ENCODE results near the gene NPLOC4.

NPLOC4 gene

DNA sequence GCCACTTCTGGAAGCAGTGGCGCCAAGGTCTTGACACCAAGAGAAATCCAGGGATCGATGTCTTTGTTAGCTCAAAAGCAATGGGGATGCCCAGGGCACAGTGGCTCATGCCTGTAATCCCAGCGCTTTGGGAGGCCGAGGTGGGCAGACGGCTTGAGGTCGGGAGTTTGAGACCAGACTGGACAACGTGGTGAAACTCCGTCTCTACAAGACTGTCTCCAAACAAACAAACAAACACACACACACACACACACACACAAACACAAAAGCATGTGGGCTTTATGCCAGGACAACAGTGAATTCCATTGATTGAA, 62.3 kb downstream of the NPLOC4 start:
- Mint-ChIP-seq H3K4me3 (no peak overlapping the region), H3K27me3 (no peaks in the 10 kb centered on the region), H3K4me1 (peaks cover 19% of the 10 kb centered on the region), H3K27ac (no peak overlapping the region), H3K9me3 (no peaks in the 10 kb centered on the region)
- ATAC-seq (no peak), DNase-seq (no peak)

DNA sequence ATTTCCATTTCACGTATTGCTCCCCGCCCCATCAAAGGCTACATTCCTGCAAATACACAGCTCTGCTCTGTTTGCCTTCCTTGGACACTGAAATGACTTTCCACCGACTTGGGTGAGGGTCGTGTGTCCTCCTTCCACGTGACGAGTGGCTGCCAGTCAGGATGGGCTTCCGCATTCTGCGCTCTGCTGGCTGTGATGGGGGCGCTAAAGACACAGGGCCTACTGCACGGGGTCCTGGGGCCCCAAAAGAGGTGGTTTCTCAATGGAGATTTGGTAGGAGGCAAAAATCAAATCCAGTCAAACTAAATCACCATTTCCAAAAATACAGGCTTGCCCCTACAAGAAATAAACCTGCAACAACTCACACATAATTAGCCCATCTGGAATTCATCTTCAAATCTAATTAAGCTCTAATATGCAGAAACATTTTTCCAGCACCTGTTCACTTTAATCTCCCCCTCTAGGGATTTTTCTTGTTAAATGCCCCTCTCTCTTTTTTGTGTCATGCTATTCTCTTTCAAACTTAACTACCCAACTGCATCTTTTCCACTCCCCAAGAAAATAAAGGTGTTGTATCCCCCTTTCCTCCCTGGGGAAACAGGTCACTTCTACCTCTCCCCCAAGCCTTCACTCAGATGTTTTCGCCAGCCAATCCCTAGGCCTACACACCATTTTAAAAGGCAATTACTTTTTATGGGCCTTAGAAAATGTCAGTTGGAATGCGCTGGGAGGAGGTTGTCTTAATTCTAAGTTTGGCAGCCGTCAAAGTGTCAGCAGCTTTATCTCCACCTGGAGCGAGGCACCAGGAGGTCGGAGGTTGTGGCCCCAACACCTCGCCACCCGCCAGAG, 62.9 kb downstream of the NPLOC4 start:
- DNase-seq, result no peak
- H3K4me3 Mint-ChIP-seq, result no peak overlapping the region
- H3K27ac Mint-ChIP-seq, result no peak overlapping the region
- no peaks in the 10 kb centered on the region for H3K27me3 Mint-ChIP-seq
- ATAC-seq, result no peak
- H3K4me1 Mint-ChIP-seq, result peaks cover 14% of the 10 kb centered on the region
- H3K9me3 Mint-ChIP-seq, result no peaks in the 10 kb centered on the region

DNA sequence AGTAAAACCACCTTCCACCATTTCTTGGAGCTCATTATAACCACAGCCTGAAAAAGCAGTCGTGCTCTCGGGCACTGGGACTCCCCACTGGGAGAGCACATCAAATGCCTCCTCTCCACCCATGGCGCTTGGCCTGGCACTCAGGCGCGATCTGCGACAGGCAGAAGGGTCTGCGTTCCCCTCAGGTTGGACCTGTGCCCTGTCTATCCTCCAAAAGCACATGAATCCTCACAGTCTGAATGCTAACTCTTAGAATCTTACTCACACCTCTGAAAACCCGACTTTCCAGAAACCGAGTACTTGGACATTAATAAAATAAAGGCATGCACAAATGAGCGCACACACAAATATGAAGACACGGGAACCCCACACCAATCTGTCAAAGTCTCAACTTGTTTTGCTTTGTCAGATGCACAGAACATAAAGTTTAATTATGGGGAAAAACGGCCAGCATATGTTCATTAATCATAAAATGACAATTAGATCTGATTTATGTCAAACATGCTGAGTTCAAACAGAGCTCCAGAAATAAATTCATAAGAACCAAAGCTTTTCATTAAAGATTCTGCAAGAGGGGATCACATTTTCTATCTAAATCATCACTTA, 64.2 kb downstream of the NPLOC4 start:
- H3K9me3 Mint-ChIP-seq, result no peaks in the 10 kb centered on the region
- no peaks in the 10 kb centered on the region for H3K27me3 Mint-ChIP-seq
- ATAC-seq, result no peak
- no peak overlapping the region for H3K4me3 Mint-ChIP-seq
- peaks cover 3% of the 10 kb centered on the region for H3K4me1 Mint-ChIP-seq
- no peak overlapping the region for H3K27ac Mint-ChIP-seq
- no peak for DNase-seq

DNA sequence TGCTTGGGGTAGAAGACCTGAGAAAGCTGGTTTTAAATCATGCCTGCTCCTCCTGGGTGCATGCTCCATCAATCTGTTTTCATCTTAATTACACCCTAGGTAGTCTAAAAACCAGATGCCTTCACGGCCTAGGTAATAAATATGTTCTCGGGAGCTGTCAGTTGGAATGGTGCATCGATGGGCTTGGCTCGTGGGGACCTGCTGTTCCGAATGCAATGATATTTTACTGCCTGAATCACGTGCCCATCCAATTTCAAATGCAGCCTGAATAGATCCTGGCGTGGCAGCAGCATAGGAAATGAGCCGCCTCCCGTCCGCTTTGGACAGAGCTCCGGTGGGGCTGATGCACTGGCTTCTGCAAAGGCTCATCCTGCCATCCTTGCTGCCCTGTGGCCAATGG, 65.9 kb downstream of the NPLOC4 start:
- Mint-ChIP-seq H3K9me3 (no peaks in the 10 kb centered on the region), H3K4me3 (no peak overlapping the region), H3K27ac (peak overlapping the region in 1 of 2 donors; percentile 67), H3K4me1 (no peaks in the 10 kb centered on the region), H3K27me3 (no peaks in the 10 kb centered on the region)
- ATAC-seq, result no peak
- DNase-seq, result no peak

DNA sequence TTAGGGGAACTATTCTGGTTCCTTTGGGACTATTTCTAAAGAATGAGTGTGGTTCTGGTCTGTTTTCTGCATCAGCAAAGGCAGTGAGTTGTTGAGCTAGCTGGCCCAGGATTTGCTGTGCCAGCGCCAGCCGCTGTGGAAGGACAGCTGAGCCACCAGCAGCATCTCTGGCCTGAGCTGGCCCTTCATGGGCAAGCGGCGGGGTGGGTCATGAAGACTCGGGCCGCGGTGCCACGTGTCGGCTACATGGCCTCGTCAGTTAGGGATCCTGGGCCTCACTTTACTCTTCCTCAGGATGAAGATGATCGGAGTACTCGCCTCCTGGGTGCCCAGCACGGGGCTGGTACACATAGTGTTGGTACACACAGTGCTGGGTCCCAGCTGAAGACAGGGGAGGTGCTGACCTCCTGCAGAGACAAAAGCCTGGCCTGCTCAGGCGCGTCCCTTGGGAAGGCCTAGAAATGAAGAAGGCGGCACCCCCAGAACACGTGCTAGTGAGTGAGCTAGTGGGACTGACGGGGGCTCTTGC, 66.9 kb downstream of the NPLOC4 start:
- DNase-seq (no peak), ATAC-seq (no peak)
- H3K27ac Mint-ChIP-seq, result no peak overlapping the region
- no peaks in the 10 kb centered on the region for H3K9me3 Mint-ChIP-seq
- H3K27me3 Mint-ChIP-seq, result no peaks in the 10 kb centered on the region
- H3K4me3 Mint-ChIP-seq, result no peak overlapping the region
- H3K4me1 Mint-ChIP-seq, result no peaks in the 10 kb centered on the region

DNA sequence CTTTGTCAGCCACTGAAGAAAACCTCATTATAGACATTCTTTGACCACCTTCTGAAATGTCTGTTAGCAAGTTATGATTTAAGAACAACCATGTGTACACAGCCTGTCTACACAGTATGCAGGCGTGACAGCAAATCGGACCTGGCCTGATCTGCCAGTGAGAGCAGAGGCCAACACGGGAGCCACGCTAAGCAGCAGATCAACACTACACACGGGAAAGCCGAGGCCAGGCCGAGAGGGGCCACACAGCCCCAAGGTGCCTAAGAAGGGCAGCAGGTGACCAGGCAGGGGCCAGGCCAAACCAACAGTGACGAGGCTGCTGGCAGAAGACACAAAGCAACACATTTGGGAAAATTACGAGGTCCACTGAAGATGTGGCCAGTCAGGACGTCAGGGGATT, 68.5 kb downstream of the NPLOC4 start:
- Mint-ChIP-seq H3K4me1 (no peaks in the 10 kb centered on the region), H3K4me3 (no peak overlapping the region), H3K9me3 (no peaks in the 10 kb centered on the region), H3K27me3 (no peaks in the 10 kb centered on the region), H3K27ac (no peak overlapping the region)
- no peak for ATAC-seq
- DNase-seq, result no peak

DNA sequence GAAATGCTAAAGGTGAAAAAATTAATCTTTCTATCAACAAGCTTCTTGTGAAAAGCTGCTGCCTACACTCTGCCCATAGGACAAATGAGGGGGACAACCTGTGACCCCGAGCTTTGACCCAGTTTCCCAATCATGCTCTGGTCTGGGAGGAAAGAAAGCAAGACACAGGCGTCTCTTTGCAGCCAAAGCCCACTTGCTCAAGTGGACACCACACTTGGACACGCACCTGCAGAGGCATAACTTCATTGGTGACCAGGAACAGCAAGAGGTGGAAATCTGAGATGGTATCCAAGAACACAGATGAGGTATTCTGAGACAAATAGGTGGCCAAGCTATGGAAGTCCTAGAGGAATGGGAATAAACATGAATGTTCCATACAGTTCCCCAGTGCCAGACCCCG, 69.7 kb downstream of the NPLOC4 start:
- ATAC-seq, result no peak
- Mint-ChIP-seq H3K4me3 (no peak overlapping the region), H3K4me1 (no peaks in the 10 kb centered on the region), H3K27ac (no peak overlapping the region), H3K9me3 (no peaks in the 10 kb centered on the region), H3K27me3 (no peaks in the 10 kb centered on the region)
- no peak for DNase-seq

DNA sequence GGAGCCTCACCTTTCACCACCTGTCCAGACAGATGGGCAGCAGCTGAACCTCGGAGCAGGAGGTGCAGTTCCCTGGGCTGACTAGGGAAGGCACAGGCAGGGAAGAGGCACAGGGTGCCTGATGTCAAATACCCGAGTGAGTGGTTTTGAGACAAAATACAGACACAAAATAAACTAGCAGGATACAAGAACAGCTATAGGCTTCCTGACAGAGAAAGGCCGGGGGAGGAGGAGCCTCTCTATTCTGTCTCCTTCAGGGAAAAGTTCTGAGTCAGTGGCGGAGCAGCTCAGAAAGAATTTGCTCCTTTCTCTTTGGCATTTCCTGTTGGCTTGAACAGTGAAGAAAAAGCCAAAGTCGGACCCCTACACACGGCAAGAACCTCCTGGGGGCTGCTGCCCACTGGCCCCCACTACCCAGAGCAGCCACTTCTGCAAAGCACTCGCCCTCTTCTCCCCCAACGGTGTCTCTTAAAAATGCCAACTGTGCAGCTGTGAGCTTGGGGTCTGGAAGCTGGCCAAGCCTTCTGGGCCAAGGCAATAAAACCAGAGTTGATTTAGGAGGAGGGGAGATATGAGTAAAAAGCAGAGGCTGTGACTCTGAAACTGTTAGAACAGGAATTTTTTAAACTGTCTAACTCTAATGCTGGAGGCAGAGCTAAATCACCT, 70.3 kb downstream of the NPLOC4 start:
- no peaks in the 10 kb centered on the region for H3K9me3 Mint-ChIP-seq
- DNase-seq (no peak), ATAC-seq (no peak)
- H3K4me1 Mint-ChIP-seq, result no peaks in the 10 kb centered on the region
- H3K4me3 Mint-ChIP-seq, result no peak overlapping the region
- peak overlapping the region in 1 of 2 donors; percentile 67 for H3K27ac Mint-ChIP-seq
- no peaks in the 10 kb centered on the region for H3K27me3 Mint-ChIP-seq

DNA sequence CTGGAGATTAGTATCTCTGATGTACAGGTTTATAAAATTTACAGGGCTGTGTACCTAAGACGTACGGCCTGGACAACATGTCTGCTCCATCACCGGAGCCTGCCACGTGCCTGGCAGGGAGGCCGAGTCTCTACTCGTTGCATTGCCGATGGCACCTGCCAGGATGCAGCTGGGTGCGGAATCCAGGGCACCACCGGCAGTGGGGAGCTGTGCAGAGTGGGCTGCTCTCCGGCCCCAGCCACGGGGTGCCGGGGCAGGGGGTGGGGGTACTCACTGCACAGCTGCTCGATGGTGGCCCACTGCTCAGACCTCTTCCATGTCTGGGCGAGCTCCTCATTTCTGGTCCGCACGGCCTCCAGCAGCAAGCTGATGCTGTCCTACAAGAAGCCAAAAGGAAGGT, 71.7 kb downstream of the NPLOC4 start:
- Mint-ChIP-seq H3K9me3 (no peaks in the 10 kb centered on the region), H3K4me3 (no peak overlapping the region), H3K4me1 (no peaks in the 10 kb centered on the region), H3K27ac (no peak overlapping the region), H3K27me3 (no peaks in the 10 kb centered on the region)
- no peak for ATAC-seq
- no peak for DNase-seq

DNA sequence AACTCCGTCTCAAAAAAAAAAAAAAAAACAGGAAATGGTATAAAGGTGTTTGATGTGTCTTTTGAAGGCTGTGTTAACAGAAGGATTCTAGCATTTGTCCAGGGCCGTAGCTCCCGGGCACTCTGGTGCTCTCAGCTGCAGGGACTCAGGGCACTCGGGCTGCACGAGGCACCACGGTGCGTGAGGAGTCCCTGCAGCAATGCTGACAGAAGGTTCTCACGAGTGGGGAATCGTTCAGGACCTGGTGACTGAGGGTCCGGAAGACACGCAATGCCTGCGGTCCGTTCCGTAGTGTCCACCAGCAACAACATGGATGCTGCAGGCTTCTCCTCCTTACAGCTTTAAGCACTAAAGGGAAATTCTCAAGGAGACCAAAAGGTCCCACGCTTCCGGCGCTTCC, 72.1 kb downstream of the NPLOC4 start:
- Mint-ChIP-seq H3K27me3 (no peaks in the 10 kb centered on the region), H3K9me3 (no peaks in the 10 kb centered on the region), H3K27ac (peak overlapping the region in 1 of 2 donors; percentile 48), H3K4me1 (no peaks in the 10 kb centered on the region), H3K4me3 (no peak overlapping the region)
- ATAC-seq (no peak), DNase-seq (no peak)

DNA sequence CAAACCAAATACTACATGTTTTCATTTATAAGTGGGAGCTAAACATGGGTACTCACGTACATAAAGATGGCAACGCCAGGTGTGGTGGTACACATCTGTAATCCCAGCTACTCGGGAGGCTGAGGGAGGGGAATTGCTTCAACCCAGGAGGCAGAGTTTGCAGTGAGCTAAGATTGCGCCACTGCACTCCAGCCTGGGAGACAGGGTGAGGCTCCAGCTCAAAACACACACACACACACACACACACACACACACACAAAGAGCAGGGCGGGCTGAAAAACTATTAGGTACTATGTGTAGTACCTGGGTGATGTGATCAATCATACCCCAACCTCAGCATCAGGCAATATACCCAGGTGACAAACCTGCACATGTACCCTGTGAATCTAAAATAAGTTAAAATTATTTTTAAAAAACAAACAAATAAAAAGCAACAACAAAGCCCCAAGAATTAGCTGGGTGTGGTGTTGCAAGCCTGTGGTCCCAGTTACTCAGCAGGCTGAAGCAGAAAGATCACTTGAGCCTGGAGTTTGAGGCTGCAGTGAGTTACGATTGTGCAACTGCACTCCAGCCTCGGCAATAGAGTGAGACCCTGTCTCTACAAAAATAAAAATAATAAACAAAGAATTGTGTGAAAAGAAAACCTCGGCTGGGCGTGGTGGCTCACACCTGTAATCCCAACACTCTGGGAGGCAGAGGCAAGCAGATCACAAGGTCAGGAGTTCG, 72.9 kb downstream of the NPLOC4 start:
- Mint-ChIP-seq H3K27ac (no peak overlapping the region), H3K4me3 (no peak overlapping the region)

DNA sequence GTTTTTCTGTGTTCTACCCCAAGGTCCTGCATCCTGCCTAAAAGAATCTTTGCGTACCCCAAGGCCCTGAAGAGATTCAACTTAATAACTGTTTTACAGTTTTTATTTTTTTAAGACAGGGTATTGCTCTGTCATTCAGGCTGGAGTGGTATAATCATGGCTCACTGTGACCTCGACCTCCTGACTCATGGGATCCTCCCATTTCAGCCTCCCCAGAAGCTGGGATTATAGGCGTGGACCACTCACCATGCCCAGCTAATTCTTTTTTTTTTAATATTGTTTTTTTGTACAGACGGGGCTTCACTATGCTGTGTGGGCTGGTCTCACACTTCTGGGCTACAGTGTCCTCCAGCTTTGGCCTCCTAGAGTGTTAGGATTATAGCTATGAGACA, 75.4 kb downstream of the NPLOC4 start:
- Mint-ChIP-seq H3K4me3 (no peak overlapping the region), H3K27ac (no peak overlapping the region)

More for the DNA sequence above, 72.9 kb downstream of the NPLOC4 start:
- H3K27me3 Mint-ChIP-seq, result no peaks in the 10 kb centered on the region
- H3K4me1 Mint-ChIP-seq, result no peaks in the 10 kb centered on the region
- DNase-seq (no peak), ATAC-seq (no peak)
- no peaks in the 10 kb centered on the region for H3K9me3 Mint-ChIP-seq

DNA sequence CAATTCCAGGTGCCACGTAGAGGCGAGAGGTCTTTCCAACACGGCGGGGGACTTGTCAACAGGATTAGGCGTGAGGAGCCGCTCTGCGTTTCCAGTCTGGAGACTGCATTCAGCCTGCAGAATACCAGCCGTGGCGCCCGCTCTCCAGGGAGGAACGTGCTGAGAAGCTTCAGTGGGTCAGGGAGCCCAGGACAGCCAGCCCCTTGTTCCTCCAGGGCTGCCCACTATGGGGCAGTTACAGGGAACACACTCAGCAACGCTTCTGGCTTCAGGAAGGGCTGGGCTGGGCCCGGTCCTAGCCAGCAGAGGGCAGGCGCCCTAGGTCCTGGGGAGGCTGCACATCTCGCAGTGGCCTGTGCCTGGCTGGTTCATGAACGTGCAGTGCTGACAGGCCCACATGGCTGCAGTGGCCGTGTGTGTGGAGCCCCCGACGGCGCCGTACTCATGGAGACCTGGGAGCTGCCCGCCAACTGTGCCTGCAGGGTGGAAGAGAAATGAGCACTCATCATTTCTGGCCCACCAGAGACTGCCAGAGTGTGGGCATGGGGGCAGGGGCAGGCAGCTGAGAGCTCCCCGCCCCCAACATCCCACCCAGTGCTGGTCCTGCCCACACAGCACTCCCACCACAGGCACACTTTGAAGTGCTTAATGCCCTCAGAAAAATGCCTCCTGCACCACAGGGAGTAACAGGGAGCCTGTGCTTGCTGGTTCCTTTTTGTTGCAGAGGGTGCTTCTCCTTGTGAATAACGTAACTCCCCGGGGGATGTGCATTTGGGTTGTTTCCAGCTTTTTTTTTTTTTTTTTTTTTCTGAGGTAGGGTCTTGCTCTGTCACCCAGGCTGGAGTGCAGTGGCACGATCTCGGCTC, 77.7 kb downstream of the NPLOC4 start:
- no peak overlapping the region for H3K27ac Mint-ChIP-seq
- H3K9me3 Mint-ChIP-seq, result no peaks in the 10 kb centered on the region
- H3K4me3 Mint-ChIP-seq, result no peak overlapping the region
- DNase-seq (no peak), ATAC-seq (peak; percentile 32)
- no peaks in the 10 kb centered on the region for H3K27me3 Mint-ChIP-seq
- H3K4me1 Mint-ChIP-seq, result peaks cover 4% of the 10 kb centered on the region

More for the DNA sequence above, 75.4 kb downstream of the NPLOC4 start:
- ATAC-seq (no peak), DNase-seq (no peak)
- H3K9me3 Mint-ChIP-seq, result no peaks in the 10 kb centered on the region
- H3K27me3 Mint-ChIP-seq, result no peaks in the 10 kb centered on the region
- H3K4me1 Mint-ChIP-seq, result no peaks in the 10 kb centered on the region

DNA sequence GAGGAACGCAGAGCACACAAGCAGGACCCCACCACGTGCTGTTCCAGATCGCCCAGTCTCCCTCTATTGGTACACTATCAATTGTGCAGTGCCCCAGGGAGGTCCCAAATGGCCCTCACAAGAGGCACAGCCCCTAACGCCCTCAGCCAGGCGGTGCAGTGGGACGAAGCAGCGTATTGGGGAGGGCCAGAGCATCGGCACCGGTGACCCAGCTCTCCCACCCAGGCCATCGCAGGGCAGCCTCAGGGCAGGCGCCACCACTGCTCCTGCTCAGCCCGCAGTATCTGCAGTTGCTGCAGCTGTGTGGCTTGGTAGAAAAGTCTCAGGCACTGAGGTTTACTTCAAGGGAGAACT, 78.8 kb downstream of the NPLOC4 start:
- DNase-seq, result no peak
- Mint-ChIP-seq H3K4me1 (peaks cover 15% of the 10 kb centered on the region), H3K27ac (no peak overlapping the region), H3K27me3 (no peaks in the 10 kb centered on the region), H3K4me3 (no peak overlapping the region), H3K9me3 (no peaks in the 10 kb centered on the region)
- no peak for ATAC-seq
